Right lobe of liver (tissue), 6 donors: ENCODE results near the gene SCLT1. TPM values are rescaled to one million over a fixed set of nuclear protein-coding genes. Genes with fewer than 3 reads are reported as not detected.

Experiments
- ATAC-seq, 4 donors: fragments of 200-7000 bp; cut with Tn5 transposase; one replicate each; pipeline ENCODE4 v1.9.1; 2020; ENCODE audit warnings: mild to moderate bottlenecking in 4 of 4, moderate library complexity in 4 of 4
- DNase-seq, 3 donors: peaks; one replicate each; pipeline ENCODE4 v3.0.0-alpha.2; 2020
- H3K27ac ChIP-seq, 3 donors: fragments of 200-600 bp; one replicate each; pipeline ENCODE4 v1.8.0; 2022
- H3K27me3 ChIP-seq, 2 donors: fragments of 200-600 bp; one replicate each; pipeline ENCODE4 v1.8.0; 2022
- H3K36me3 ChIP-seq, 4 donors: fragments of 200-600 bp; sonication (generic) in 1 of 4; one replicate each; pipeline versions ENCODE4 v1.5.1 to v1.8.0; 2017 to 2022; ENCODE audit warnings: control low read depth in 1 of 4
- H3K4me1 ChIP-seq, 4 donors: fragments of 200-600 bp; sonication (generic) in 1 of 4; one replicate each; pipeline versions ENCODE4 v1.5.1 to v1.8.0; 2017 to 2022; ENCODE audit warnings: control low read depth in 1 of 4
- H3K4me3 ChIP-seq, 3 donors: fragments of 200-600 bp; one replicate each; pipeline ENCODE4 v1.8.0; 2022
- H3K9me3 ChIP-seq, 4 donors: fragments of 200-600 bp; sonication (generic) in 1 of 4; one replicate each; pipeline versions ENCODE4 v1.5.1 to v1.8.0; 2017 to 2022; ENCODE audit warnings: control low read depth in 1 of 4
- CTCF ChIP-seq, 4 donors: fragments of 200-600 bp in 3 of 4; fragments of 450-650 bp in 1 of 4; IDR thresholded peaks; one replicate each; pipeline versions ENCODE4 v1.5.1 to v1.8.0; 2016 to 2022; ENCODE audit warnings: antibody characterized with exemption in 4 of 4, mild to moderate bottlenecking in 2 of 4
- POLR2A ChIP-seq: fragments of 450-650 bp; IDR thresholded peaks from one replicate; pipeline ENCODE4 v1.6.1; 2017; ENCODE audit warnings: antibody characterized with exemption, mild to moderate bottlenecking
- WGBS: methylation state at CpG from one replicate; pipeline ENCODE4 v1.1.6; 2018; ENCODE audit warnings: low coverage, low lambda C conversion rate; ENCODE audit not compliant: insufficient coverage; ENCODE audit errors: missing lambda C conversion rate; 5-methylcytosine and 5-hydroxymethylcytosine counted together
- intact Hi-C, 2 donors: fragments of 100-400 bp; cut with DNase I; formaldehyde crosslinking; loops; one replicate each; pipeline versions ENCODE4 v1.11.2 to v1.14.1; 2022
- total RNA-seq, 6 experiments: library from RNA; depleted of rRNA in 2 of 6; stranded (reverse); fragments of >200 nt in 2 of 6; fragmentation: NEBNext Ultra II Directional in 3 of 6; extraction: Animal tissue kit (Norgen Biotek cat#: 25700) in 3 of 6; gene quantifications; one replicate each; pipeline versions ENCODE4 v1.1.0 to v1.2.4, GENCODE V29; 2016 to 2023
- donor health status: DM: no; HTN: yes; CAD: no.
- donor health status: DM: no; HTN: no; CAD: no.
- donor health status: DM: no; HTN: no; CAD: no.
- donor health status: DM: no; HTN: yes; CAD: no.
- donor health status: DM: no; HTN: yes; CAD: no.

SCLT1 gene
- total RNA-seq, 6 experiments from 2014 or later: 2.3 to 5.3 (median 3.7) TPM

- 17% methylated on average over 1 of the region's 1 CpG for WGBS
- Histone ChIP-seq H3K4me1 (no peaks in the 10 kb centered on the region), H3K4me3 (no peak overlapping the region), H3K9me3 (no peaks in the 10 kb centered on the region), H3K27ac (no peak overlapping the region), H3K27me3 (no peaks in the 10 kb centered on the region), H3K36me3 (no peaks in the 10 kb centered on the region)
- no peak for DNase-seq
- no peak for TF ChIP-seq POLR2A
- no peak for ATAC-seq
- intact Hi-C loops: no loop called here
Observed at GRCh38 chr4:129113434-129113833, 20.1 kb upstream of the SCLT1 start.

- no peaks in the 10 kb centered on the region for H3K36me3 ChIP-seq
- H3K27ac ChIP-seq: no peak overlapping the region
- no peaks in the 10 kb centered on the region for H3K4me1 ChIP-seq
- no peak for DNase-seq
- H3K9me3 ChIP-seq: no peaks in the 10 kb centered on the region
- no peak for TF ChIP-seq POLR2A
- TF ChIP-seq CTCF (IDR thresholded peaks at IDR 0.05): no peak
- no peak overlapping the region for H3K4me3 ChIP-seq
- no peaks in the 10 kb centered on the region for H3K27me3 ChIP-seq
- no peak for ATAC-seq
- intact Hi-C loops: no loop called here
Observed at GRCh38 chr4:129111919-129112318, 18.6 kb upstream of the SCLT1 start.

- TF ChIP-seq CTCF (IDR thresholded peaks at IDR 0.05): no peak
- TF ChIP-seq POLR2A: no peak
- H3K4me1 ChIP-seq: no peaks in the 10 kb centered on the region
- DNase-seq (no peak), ATAC-seq (no peak)
- no peak overlapping the region for H3K4me3 ChIP-seq
- no peak overlapping the region for H3K27ac ChIP-seq
- no peaks in the 10 kb centered on the region for H3K36me3 ChIP-seq
- intact Hi-C loops: no loop called here
- H3K27me3 ChIP-seq: no peaks in the 10 kb centered on the region
- WGBS: 84% methylated on average over 3 of the region's 3 CpGs
- H3K9me3 ChIP-seq: no peaks in the 10 kb centered on the region
Observed at GRCh38 chr4:129110931-129111330, 17.6 kb upstream of the SCLT1 start.

GRCh38 chr4:129109965-129110824 is 16.9 kb upstream of the SCLT1 start:
- DNase-seq: no peak
- H3K36me3 ChIP-seq: no peaks in the 10 kb centered on the region
- no peak for TF ChIP-seq CTCF (IDR thresholded peaks at IDR 0.05)
- TF ChIP-seq POLR2A: no peak
- H3K9me3 ChIP-seq: no peaks in the 10 kb centered on the region
- intact Hi-C loops: no loop called here
- no peak for ATAC-seq
- H3K4me1 ChIP-seq: no peaks in the 10 kb centered on the region
- WGBS: 57% methylated on average over 1 of the region's 3 CpGs
- no peak overlapping the region for H3K27ac ChIP-seq
- H3K27me3 ChIP-seq: no peaks in the 10 kb centered on the region
- no peak overlapping the region for H3K4me3 ChIP-seq

- no peak overlapping the region for H3K4me3 ChIP-seq
- H3K27ac ChIP-seq: no peak overlapping the region
- peaks cover 0 to 4% (median 0%) of the 10 kb centered on the region in 4 donors for H3K4me1 ChIP-seq
- TF ChIP-seq POLR2A: no peak
- TF ChIP-seq CTCF (IDR thresholded peaks at IDR 0.05): no peak
- no peaks in the 10 kb centered on the region for H3K27me3 ChIP-seq
- no peaks in the 10 kb centered on the region for H3K9me3 ChIP-seq
- no peaks in the 10 kb centered on the region for H3K36me3 ChIP-seq
- ATAC-seq (no peak), DNase-seq (no peak)
- intact Hi-C loops: no loop called here
Observed at GRCh38 chr4:129098531-129099001, 5.2 kb upstream of the SCLT1 start.
